Peyer's patch (tissue), 4 donors: ENCODE measurements around the gene EFNA5. TPM values are rescaled to one million over a fixed set of nuclear protein-coding genes. Genes with fewer than 3 reads are reported as not detected.

Source experiments
- DNase-seq, 3 donors: peaks; one replicate each; pipeline ENCODE4 v3.0.0-alpha.2; 2017 to 2019
- H3K27ac ChIP-seq, 4 donors: fragments of 200-600 bp; sonication (generic); one replicate each; pipeline ENCODE4 v1.5.1; 2016 to 2019
- H3K27me3 ChIP-seq, 2 donors: fragments of 200-600 bp; sonication (generic); one replicate each; pipeline ENCODE4 v1.5.1; 2019
- H3K36me3 ChIP-seq, 3 donors: fragments of 200-600 bp; sonication (generic); one replicate each; pipeline ENCODE4 v1.5.1; 2016 to 2019
- H3K4me1 ChIP-seq, 4 donors: fragments of 200-600 bp; sonication (generic); one replicate each; pipeline ENCODE4 v1.5.1; 2016 to 2019
- H3K4me3 ChIP-seq, 4 donors: fragments of 200-600 bp; sonication (generic); 1 replicate in 3 of 4; 2 replicates in 1 of 4; pipeline ENCODE4 v1.5.1; 2016 to 2019; ENCODE audit warnings: mild to moderate bottlenecking in 1 of 4
- H3K9me3 ChIP-seq, 4 donors: fragments of 200-600 bp; sonication (generic); one replicate each; pipeline ENCODE4 v1.5.1; 2016 to 2019; ENCODE audit warnings: mild to moderate bottlenecking in 1 of 4
- CTCF ChIP-seq, 6 experiments: fragments of 450-650 bp in 4 of 6; fragments of 200-600 bp in 2 of 6; sonication (generic) in 1 of 6; IDR thresholded peaks; one replicate each; pipeline ENCODE4 v1.5.1; 2017 to 2019; ENCODE audit warnings: antibody characterized with exemption in 6 of 6, mild to moderate bottlenecking in 3 of 6, moderate library complexity in 1 of 6
- POLR2A ChIP-seq, 2 donors: fragments of 450-650 bp; IDR thresholded peaks; one replicate each; pipeline ENCODE4 v1.5.1; 2017; ENCODE audit warnings: antibody characterized with exemption in 2 of 2, mild to moderate bottlenecking in 2 of 2, moderate library complexity in 2 of 2
- total RNA-seq, 4 donors: library from RNA; depleted of rRNA; stranded (reverse); fragments of >200 nt; gene quantifications; one replicate each; pipeline ENCODE4 v1.1.0, GENCODE V29; 2016

Gene EFNA5
- total RNA-seq, 4 donors from 2014 or later, result 1.1 to 27.5 (median 1.1) TPM; not detected in 1

GRCh38 chr5:107487056-107487542 is 183.6 kb downstream of the EFNA5 start:
- Histone ChIP-seq H3K27me3 (no peaks in the 10 kb centered on the region), H3K36me3 (no peaks in the 10 kb centered on the region), H3K4me3 (no peak overlapping the region), H3K9me3 (no peaks in the 10 kb centered on the region), H3K4me1 (no peaks in the 10 kb centered on the region), H3K27ac (peak overlapping the region in 1 of 4 donors; percentile 17)
- no peak for TF ChIP-seq POLR2A (IDR thresholded peaks at IDR 0.05)
- TF ChIP-seq CTCF (IDR thresholded peaks at IDR 0.05), result no peak
- DNase-seq, result no peak

GRCh38 chr5:107486489-107486888 is 184.2 kb downstream of the EFNA5 start:
- Histone ChIP-seq H3K4me1 (no peaks in the 10 kb centered on the region), H3K27ac (peak overlapping the region in 1 of 4 donors; percentile 17), H3K36me3 (no peaks in the 10 kb centered on the region), H3K4me3 (no peak overlapping the region), H3K27me3 (no peaks in the 10 kb centered on the region), H3K9me3 (no peaks in the 10 kb centered on the region)
- no peak for DNase-seq
- TF ChIP-seq POLR2A (IDR thresholded peaks at IDR 0.05) (no peak), CTCF (IDR thresholded peaks at IDR 0.05) (no peak)

GRCh38 chr5:107485184-107485583 is 185.6 kb downstream of the EFNA5 start:
- H3K4me3 ChIP-seq, result no peak overlapping the region
- H3K4me1 ChIP-seq, result no peaks in the 10 kb centered on the region
- TF ChIP-seq POLR2A (IDR thresholded peaks at IDR 0.05) (no peak), CTCF (IDR thresholded peaks at IDR 0.05) (no peak)
- no peaks in the 10 kb centered on the region for H3K36me3 ChIP-seq
- no peaks in the 10 kb centered on the region for H3K27me3 ChIP-seq
- DNase-seq, result no peak
- H3K27ac ChIP-seq, result no peak overlapping the region
- no peaks in the 10 kb centered on the region for H3K9me3 ChIP-seq

- no peak for DNase-seq
- Histone ChIP-seq H3K9me3 (no peaks in the 10 kb centered on the region), H3K27ac (no peak overlapping the region), H3K4me3 (no peak overlapping the region), H3K36me3 (no peaks in the 10 kb centered on the region), H3K4me1 (no peaks in the 10 kb centered on the region), H3K27me3 (no peaks in the 10 kb centered on the region)
- no peak for TF ChIP-seq POLR2A (IDR thresholded peaks at IDR 0.05)
- no peak for TF ChIP-seq CTCF (IDR thresholded peaks at IDR 0.05)
These were observed 186.5 kb downstream of the EFNA5 start for GRCh38 chr5:107484281-107484680.

GRCh38 chr5:107483231-107484024 is 187.3 kb downstream of the EFNA5 start:
- no peaks in the 10 kb centered on the region for H3K36me3 ChIP-seq
- H3K9me3 ChIP-seq, result no peaks in the 10 kb centered on the region
- no peaks in the 10 kb centered on the region for H3K4me1 ChIP-seq
- no peak overlapping the region for H3K27ac ChIP-seq
- H3K27me3 ChIP-seq, result no peaks in the 10 kb centered on the region
- no peak overlapping the region for H3K4me3 ChIP-seq
- TF ChIP-seq CTCF (IDR thresholded peaks at IDR 0.05) (no peak), POLR2A (IDR thresholded peaks at IDR 0.05) (no peak)
- no peak for DNase-seq
